Measurements from ENCODE around the gene LRIG3.

Gene LRIG3

GRCh38 chr12:58917699-58918468 lies 2.4 kb downstream of the LRIG3 start:
- Histone ChIP-seq H3K9me3 (ENCODE audit: control insufficient read depth, low read length) (no peaks in the 10 kb centered on the region), H3K4me1 (peaks cover 9% of the 10 kb centered on the region), H3K79me2 (peaks cover 21% of the 10 kb centered on the region), H3K27me3 (ENCODE audit: control insufficient read depth, insufficient read depth, low read length) (no peaks in the 10 kb centered on the region), H3K4me3 (ENCODE audit: low read depth, low read length) (peak overlapping the region; percentile 90), H3K27ac (peak overlapping the region; percentile 91), H3K36me3 (ENCODE audit: control insufficient read depth, insufficient read depth, low read length) (no peaks in the 10 kb centered on the region), H3K9ac (no peak overlapping the region), H2AFZ (no peak overlapping the region), H3K4me2 (ENCODE audit: low read length) (peak overlapping the region; percentile 79)
- TF ChIP-seq, protein P1, sequence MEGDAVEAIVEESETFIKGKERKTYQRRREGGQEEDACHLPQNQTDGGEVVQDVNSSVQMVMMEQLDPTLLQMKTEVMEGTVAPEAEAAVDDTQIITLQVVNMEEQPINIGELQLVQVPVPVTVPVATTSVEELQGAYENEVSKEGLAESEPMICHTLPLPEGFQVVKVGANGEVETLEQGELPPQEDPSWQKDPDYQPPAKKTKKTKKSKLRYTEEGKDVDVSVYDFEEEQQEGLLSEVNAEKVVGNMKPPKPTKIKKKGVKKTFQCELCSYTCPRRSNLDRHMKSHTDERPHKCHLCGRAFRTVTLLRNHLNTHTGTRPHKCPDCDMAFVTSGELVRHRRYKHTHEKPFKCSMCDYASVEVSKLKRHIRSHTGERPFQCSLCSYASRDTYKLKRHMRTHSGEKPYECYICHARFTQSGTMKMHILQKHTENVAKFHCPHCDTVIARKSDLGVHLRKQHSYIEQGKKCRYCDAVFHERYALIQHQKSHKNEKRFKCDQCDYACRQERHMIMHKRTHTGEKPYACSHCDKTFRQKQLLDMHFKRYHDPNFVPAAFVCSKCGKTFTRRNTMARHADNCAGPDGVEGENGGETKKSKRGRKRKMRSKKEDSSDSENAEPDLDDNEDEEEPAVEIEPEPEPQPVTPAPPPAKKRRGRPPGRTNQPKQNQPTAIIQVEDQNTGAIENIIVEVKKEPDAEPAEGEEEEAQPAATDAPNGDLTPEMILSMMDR (IDR thresholded peaks at IDR 0.05), result no peak

- peak overlapping the region; percentile 21 for H3K4me3 ChIP-seq (ENCODE audit: low read depth, low read length)
- TF ChIP-seq, protein P1 (IDR thresholded peaks at IDR 0.05), result no peak
These were observed 3.3 kb downstream of the LRIG3 start for GRCh38 chr12:58916921-58917511.

GRCh38 chr12:58916161-58916621 lies 4.1 kb downstream of the LRIG3 start:
- Histone ChIP-seq H3K9ac (no peak overlapping the region), H3K27ac (peak overlapping the region; percentile 91), H3K4me2 (ENCODE audit: low read length) (peak overlapping the region; percentile 79), H3K27me3 (ENCODE audit: control insufficient read depth, insufficient read depth, low read length) (no peaks in the 10 kb centered on the region), H3K36me3 (ENCODE audit: control insufficient read depth, insufficient read depth, low read length) (no peaks in the 10 kb centered on the region), H3K4me3 (ENCODE audit: low read depth, low read length) (peak overlapping the region; percentile 21), H3K4me1 (peaks cover 9% of the 10 kb centered on the region), H3K79me2 (peaks cover 32% of the 10 kb centered on the region), H2AFZ (no peak overlapping the region), H3K9me3 (ENCODE audit: control insufficient read depth, low read length) (no peaks in the 10 kb centered on the region)
- TF ChIP-seq, protein P1 (IDR thresholded peaks at IDR 0.05), result no peak

More at GRCh38 chr12:58916921-58917511, 3.3 kb downstream of the LRIG3 start:
- no peak overlapping the region for H2AFZ ChIP-seq
- peak overlapping the region; percentile 79 for H3K4me2 ChIP-seq (ENCODE audit: low read length)
- H3K4me1 ChIP-seq, result peaks cover 9% of the 10 kb centered on the region
- no peaks in the 10 kb centered on the region for H3K27me3 ChIP-seq (ENCODE audit: control insufficient read depth, insufficient read depth, low read length)
- peaks cover 27% of the 10 kb centered on the region for H3K79me2 ChIP-seq
- no peak overlapping the region for H3K9ac ChIP-seq
- H3K27ac ChIP-seq, result peak overlapping the region; percentile 91
- H3K36me3 ChIP-seq (ENCODE audit: control insufficient read depth, insufficient read depth, low read length), result no peaks in the 10 kb centered on the region
- H3K9me3 ChIP-seq (ENCODE audit: control insufficient read depth, low read length), result no peaks in the 10 kb centered on the region

GRCh38 chr12:58915634-58916033 lies 4.7 kb downstream of the LRIG3 start:
- Histone ChIP-seq H3K4me2 (ENCODE audit: low read length) (peak overlapping the region; percentile 47), H3K27me3 (ENCODE audit: control insufficient read depth, insufficient read depth, low read length) (no peaks in the 10 kb centered on the region), H2AFZ (no peak overlapping the region), H3K9me3 (ENCODE audit: control insufficient read depth, low read length) (no peaks in the 10 kb centered on the region), H3K9ac (no peak overlapping the region), H3K79me2 (peaks cover 37% of the 10 kb centered on the region), H3K4me1 (peaks cover 9% of the 10 kb centered on the region), H3K27ac (no peak overlapping the region), H3K36me3 (ENCODE audit: control insufficient read depth, insufficient read depth, low read length) (no peaks in the 10 kb centered on the region), H3K4me3 (ENCODE audit: low read depth, low read length) (no peak overlapping the region)
- TF ChIP-seq, protein P1 (IDR thresholded peaks at IDR 0.05), result no peak
